HG02678 (cell line): ENCODE measurements around the gene ROR2.

Experiments
- ATAC-seq: cut with Tn5 transposase; IDR thresholded peaks from one replicate; pipeline ENCODE4 v1.9.1; 2021; ENCODE audit warnings: mild to moderate bottlenecking, moderate library complexity; ENCODE audit not compliant: unreplicated experiment

Gene ROR2

GRCh38 chr9:91782708-91783214 lies 167.3 kb downstream of the ROR2 start:
- no peak for ATAC-seq

- ATAC-seq, result no peak
These were observed 168.1 kb downstream of the ROR2 start for GRCh38 chr9:91781906-91782305.

- ATAC-seq, result no peak
These were observed 168.9 kb downstream of the ROR2 start for GRCh38 chr9:91781116-91781515.

GRCh38 chr9:91778031-91778430 lies 172.0 kb downstream of the ROR2 start:
- no peak for ATAC-seq

- no peak for ATAC-seq
These were observed 172.7 kb downstream of the ROR2 start for GRCh38 chr9:91777292-91777830.

GRCh38 chr9:91776409-91777291 lies 173.4 kb downstream of the ROR2 start:
- ATAC-seq, result no peak

- ATAC-seq, result no peak
These were observed 174.4 kb downstream of the ROR2 start for GRCh38 chr9:91775708-91776028.

- peak; percentile 69 for ATAC-seq
These were observed 174.9 kb downstream of the ROR2 start for GRCh38 chr9:91775011-91775707.

- no peak for ATAC-seq
These were observed 176.9 kb downstream of the ROR2 start for GRCh38 chr9:91773156-91773555.

GRCh38 chr9:91771864-91772263 lies 178.2 kb downstream of the ROR2 start:
- no peak for ATAC-seq

- ATAC-seq, result no peak
These were observed 179.0 kb downstream of the ROR2 start for GRCh38 chr9:91771027-91771426.

- ATAC-seq, result no peak
These were observed 179.8 kb downstream of the ROR2 start for GRCh38 chr9:91770229-91770628.

- ATAC-seq, result no peak
These were observed 180.8 kb downstream of the ROR2 start for GRCh38 chr9:91768977-91769916.

GRCh38 chr9:91768507-91768906 lies 181.5 kb downstream of the ROR2 start:
- ATAC-seq, result no peak

- no peak for ATAC-seq
These were observed 183.5 kb downstream of the ROR2 start for GRCh38 chr9:91766315-91767069.

GRCh38 chr9:91765296-91765695 lies 184.7 kb downstream of the ROR2 start:
- no peak for ATAC-seq

- ATAC-seq, result no peak
These were observed 185.4 kb downstream of the ROR2 start for GRCh38 chr9:91764661-91765060.

GRCh38 chr9:91761362-91761761 lies 188.7 kb downstream of the ROR2 start:
- ATAC-seq, result no peak

- ATAC-seq, result no peak
These were observed 189.1 kb downstream of the ROR2 start for GRCh38 chr9:91760906-91761305.

- ATAC-seq, result peak; percentile 67
These were observed 191.5 kb downstream of the ROR2 start for GRCh38 chr9:91758491-91758981.
